DMS53 treated with DMSO at 0.1 percent for 48 hours (cell line): Measurements from ENCODE around the gene CHCHD6.

Experiments
- DNase-seq: peaks from one replicate; lab custom pipeline; 2025; ENCODE audit not compliant: unreplicated experiment; lab: John Stamatoyannopoulos, UW

Gene CHCHD6

GRCh38 chr3:126917232-126917804, 213.3 kb downstream of the CHCHD6 start:
- no peak for DNase-seq

GRCh38 chr3:126918355-126918821, 214.3 kb downstream of the CHCHD6 start:
- no peak for DNase-seq

- DNase-seq = no peak
Observed at GRCh38 chr3:126921085-126921824, 217.2 kb downstream of the CHCHD6 start.

- no peak for DNase-seq
Observed at GRCh38 chr3:126922466-126922865, 218.4 kb downstream of the CHCHD6 start.

- no peak for DNase-seq
Observed at GRCh38 chr3:126923423-126923822, 219.4 kb downstream of the CHCHD6 start.

GRCh38 chr3:126923895-126924294, 219.9 kb downstream of the CHCHD6 start:
- no peak for DNase-seq

- no peak for DNase-seq
Observed at GRCh38 chr3:126924458-126924857, 220.4 kb downstream of the CHCHD6 start.

GRCh38 chr3:126925411-126926171, 221.6 kb downstream of the CHCHD6 start:
- no peak for DNase-seq

GRCh38 chr3:126926684-126927400, 222.8 kb downstream of the CHCHD6 start:
- DNase-seq = no peak

GRCh38 chr3:126927401-126927750, 223.3 kb downstream of the CHCHD6 start:
- no peak for DNase-seq

GRCh38 chr3:126927846-126928245, 223.8 kb downstream of the CHCHD6 start:
- no peak for DNase-seq

GRCh38 chr3:126928921-126929474, 225.0 kb downstream of the CHCHD6 start:
- no peak for DNase-seq

- DNase-seq = no peak
Observed at GRCh38 chr3:126930936-126931600, 227.0 kb downstream of the CHCHD6 start.

GRCh38 chr3:126931806-126932187, 227.8 kb downstream of the CHCHD6 start:
- no peak for DNase-seq

GRCh38 chr3:126932188-126932931, 228.3 kb downstream of the CHCHD6 start:
- no peak for DNase-seq

GRCh38 chr3:126934031-126934531, 230.0 kb downstream of the CHCHD6 start:
- no peak for DNase-seq

GRCh38 chr3:126934991-126935390, 231.0 kb downstream of the CHCHD6 start:
- DNase-seq = no peak

- no peak for DNase-seq
Observed at GRCh38 chr3:126935756-126936509, 231.9 kb downstream of the CHCHD6 start.

GRCh38 chr3:126936853-126937425, 232.9 kb downstream of the CHCHD6 start:
- no peak for DNase-seq
